ENCODE data around the gene SBF2.

- TF ChIP-seq POLR2A (IDR thresholded peaks at IDR 0.05; ENCODE audit: low read depth, low read length): no peak
- no peak for TF ChIP-seq POLR2AphosphoS5 (IDR thresholded peaks at IDR 0.05; ENCODE audit: low read depth, low read length)
- TF ChIP-seq TAF1 (IDR thresholded peaks at IDR 0.05; ENCODE audit: low read depth, low read length): no peak
These were observed 221.9 kb downstream of the SBF2 start for GRCh38 chr11:10072142-10072541.
